GM19452 (cell line): ENCODE data around the gene ATF7.

Experiments used
- ATAC-seq: cut with Tn5 transposase; IDR thresholded peaks from one replicate; pipeline ENCODE4 v1.9.1; 2021; ENCODE audit not compliant: unreplicated experiment

ATF7 gene

DNA sequence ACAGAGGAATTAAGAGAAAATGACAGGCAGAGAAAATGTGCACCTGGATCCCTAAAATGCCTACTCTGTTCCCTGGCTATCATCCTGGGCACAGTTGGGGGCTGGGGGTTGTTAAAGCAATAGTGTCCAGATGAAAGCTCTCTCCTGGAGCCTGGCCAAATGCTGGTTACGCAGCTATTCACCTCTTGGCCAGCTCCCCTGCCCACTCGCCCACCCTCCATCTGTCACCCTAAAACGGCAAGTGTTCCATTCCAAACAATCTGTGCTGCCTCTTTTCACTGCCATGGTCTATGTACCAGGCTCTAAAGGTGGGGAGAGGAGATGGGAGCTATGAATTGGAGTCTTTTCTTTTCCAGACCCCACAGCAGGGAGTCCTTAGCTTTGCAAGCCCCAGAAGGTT lies 94.2 kb downstream of the ATF7 start:
- no peak for ATAC-seq

DNA sequence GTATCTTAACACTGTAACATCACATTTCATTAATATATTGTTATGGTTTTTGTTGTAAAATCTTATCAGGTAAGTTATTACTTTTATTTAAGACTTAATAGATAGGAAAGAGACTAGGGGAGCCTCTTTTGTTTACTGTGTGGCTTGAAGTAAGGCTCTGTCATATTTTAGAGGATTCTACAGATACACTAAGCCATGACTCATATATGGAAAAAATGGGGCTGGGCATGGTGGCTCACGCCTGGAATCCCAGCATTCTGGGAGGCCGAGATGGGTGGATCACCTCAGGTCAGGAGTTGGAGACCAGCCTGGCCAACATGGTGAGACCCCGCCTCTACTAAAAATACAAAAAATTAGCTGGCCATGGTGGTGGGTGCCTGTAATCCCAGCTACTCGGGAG lies 95.3 kb downstream of the ATF7 start:
- no peak for ATAC-seq

DNA sequence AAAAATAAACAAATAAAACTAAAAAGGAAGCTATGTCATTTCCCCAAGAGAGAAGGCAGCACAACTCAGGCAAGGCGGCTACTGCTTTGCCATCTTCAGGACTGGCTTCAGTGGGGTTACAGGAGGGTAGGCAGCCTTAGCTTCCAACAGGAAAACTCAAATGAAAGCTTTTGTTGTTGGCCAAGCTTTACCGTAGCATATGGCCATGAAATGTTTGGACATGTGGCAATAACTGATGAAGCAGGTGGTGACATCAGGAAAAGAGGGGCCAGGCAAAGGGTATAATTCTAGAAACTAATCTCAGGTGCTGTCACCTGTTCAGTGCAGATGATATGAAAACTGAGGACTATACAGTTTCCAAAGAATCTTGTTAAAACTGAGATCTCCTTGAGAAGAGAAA lies 96.1 kb downstream of the ATF7 start:
- ATAC-seq, result no peak

DNA sequence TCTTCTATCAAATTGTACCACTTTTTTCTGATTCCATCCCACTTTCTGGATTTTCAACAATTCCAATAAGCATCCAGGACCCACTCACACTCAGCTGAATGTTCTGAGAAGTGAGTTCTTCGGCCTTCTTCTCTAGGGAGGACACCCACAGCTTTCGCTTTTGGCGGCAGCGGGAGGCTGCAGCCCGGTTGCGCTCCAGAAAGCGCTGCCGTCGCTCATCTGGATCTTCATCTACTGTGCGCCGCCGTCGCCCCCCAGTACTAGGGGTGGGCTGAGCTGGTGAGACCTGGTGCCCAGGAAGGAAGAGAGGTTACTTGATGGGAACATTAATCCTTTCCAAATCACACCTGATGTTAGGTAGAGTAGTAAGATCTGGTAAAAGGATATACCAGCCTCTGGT lies 101.7 kb downstream of the ATF7 start:
- no peak for ATAC-seq

DNA sequence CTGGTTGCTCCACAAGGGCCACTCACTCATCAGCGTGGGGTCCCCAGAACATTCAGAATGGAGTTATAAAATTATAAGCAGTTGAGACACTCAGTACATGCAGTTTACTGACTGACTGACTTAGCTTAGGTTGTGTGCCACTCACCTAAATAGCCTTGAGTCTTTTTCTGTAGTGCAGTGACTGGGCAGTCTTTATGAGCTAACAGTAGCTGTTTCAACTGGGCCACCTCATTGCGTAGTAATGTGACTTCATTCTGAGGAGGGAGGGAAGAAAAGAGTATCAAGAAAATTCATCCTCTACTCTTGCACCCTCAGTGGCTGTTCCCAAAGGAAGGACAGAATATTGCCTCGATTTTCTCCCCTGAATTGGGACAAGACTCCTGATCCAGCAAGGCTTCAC lies 103.1 kb downstream of the ATF7 start:
- ATAC-seq, result no peak

DNA sequence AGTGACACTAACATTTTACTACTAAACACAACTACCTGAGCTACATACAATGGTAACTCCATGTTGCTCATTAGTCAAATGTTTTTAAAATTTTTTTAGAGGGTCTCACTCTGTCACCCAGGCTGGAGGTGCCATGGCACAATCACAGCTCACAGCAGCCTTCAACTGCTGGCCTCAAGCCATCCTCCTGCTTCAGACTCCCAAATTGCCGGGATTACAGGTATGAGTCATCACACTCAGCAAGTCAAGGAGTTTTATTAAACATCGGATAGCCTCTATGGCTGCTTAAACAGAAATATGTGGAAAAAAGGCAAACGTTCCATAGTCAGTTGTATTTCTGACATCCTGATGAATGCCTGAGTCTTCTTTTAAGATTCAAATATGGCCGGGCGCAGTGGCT lies 107.8 kb downstream of the ATF7 start:
- no peak for ATAC-seq

DNA sequence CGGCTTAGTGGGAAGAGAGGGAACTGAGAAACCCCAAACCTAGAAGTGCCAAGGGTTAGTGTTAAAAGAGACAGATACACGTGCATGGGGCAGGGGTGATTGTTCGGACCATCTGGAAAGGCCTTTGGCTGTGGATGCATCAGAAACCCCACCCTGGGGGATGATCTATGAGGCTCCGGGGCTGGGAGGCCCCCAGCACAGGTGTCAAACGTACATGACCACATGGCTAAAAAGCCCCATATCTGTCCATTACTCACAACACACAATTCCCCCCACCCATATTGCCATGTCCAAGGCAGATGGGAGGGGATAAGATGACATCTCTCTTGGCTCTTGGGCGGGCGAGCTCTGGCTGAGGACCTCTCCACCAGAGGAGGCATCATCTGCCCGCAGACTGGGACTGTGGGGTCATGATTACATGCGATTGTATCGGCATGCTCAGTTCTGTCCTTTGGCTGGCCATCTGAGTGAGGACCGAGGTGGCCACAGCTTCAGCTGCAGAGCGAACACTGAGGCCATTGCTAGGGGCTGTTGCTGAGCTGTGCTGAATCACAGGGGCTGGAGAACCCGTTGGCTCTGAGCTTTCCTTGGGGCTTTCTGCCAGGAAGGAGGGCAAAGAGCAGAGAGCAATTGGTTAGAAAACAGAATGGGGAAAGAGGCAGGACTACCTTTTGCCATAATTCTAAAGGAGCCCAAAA lies 109.3 kb downstream of the ATF7 start:
- no peak for ATAC-seq

DNA sequence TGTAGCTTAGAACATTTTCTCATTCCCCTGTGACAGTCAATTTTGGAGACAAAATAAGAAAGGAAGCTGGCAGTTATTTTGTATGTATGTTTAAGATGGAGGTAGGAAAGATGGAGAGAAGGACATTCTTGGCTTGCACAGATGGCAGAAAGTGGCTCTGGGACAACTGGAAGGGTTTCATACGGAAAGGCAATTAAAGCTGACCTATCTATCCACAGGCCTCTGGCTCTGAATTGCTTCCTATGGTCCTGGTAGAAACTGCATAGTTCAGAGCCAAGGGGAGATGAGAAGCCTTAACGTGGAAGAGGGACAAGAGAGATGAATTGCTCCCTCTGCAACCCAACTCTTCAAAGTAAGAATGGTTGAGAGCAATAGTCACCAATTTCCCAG lies 110.9 kb downstream of the ATF7 start:
- ATAC-seq, result no peak

DNA sequence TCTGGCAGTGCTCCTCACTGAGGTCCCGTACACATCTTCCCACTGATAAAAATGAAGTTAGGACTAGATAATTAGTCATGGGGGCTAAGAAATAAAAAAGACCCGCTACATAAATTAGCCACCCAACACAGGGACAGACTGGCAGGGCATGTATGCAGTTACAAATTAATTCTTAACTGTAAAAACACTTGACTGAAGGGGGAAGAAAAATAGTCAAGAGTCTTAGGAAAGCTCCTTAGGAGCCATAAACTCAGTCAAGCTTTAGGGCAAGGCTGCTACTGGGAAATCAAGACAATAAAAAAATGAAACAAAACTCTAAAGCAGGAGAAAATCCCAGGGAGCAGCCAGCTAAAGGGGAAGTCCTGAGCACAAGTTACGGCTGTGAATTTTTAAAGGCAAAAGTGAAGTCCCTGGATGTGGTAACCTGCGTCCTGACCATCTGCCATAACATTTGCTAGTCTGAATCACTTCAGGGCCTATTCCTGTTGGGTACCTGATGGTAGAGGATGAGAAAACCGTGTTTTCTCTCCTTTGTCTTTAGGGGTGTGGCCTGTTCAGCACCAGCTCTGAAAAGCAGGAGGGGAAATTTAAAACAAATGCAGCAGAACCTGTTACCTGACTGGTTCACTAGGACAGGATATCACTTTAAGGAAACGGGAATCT lies 111.4 kb downstream of the ATF7 start:
- ATAC-seq, result no peak

DNA sequence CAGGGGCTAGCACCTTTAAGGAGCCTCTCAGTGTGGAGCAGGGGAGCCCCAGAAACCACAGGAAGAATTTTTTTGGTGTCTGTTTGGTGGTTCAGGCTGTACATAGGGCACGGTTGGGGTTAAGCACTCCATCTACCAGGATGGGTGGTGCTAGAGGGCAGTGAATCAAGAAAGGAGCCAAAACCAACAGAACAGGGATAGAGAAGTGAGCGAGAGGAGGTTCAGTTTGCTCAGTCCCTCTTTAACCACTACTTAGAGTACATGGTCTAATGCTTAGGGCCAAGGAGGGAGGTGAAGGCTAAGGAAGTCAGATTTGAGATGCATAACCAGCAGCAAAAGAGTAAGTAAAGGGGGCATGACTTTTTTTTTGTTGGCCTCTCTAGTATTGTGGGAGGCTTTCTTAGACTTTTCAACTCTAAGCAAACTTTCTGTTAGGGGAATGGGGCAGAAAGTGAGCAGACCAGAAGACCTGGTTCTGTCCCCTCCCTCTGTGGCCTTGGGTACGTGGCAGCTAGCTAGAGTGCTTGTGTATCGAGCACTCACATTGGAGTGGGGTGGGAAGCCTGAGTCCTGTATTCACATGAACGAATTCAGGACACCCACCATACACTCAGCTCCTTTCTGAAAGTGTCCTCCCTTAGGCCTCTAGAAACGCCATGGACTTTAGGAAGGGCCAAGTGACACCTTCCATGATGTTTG lies 112.3 kb downstream of the ATF7 start:
- no peak for ATAC-seq

DNA sequence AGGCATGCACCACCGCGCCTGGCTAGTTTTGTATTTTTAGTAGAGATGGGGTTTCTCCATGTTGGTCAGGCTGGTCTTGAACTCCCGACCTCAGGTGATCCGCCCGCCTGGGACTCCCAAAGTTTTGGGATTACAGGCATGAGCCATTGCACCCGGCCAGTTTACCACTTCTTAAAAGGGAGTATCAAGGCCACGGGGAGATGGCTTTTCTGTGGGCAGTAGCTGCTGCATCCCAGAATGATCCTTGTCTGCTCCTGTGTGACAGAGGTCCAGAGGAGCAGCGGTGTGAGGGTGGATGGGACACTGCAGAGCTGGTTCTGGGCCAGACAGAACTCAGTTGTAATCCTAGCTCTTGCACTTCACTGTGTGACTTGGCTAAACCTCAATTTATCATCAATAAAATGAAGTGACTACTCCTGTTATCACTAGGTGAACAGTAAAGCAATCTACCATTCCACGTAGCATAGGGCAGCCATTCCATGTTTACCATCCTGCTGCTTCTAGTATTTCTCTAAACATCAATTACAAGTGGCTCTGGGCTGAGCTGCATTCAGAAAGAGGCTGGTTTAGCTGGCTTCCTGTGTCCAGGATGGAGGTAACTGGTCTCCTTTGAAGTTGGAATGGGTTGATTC lies 115.9 kb downstream of the ATF7 start:
- ATAC-seq, result no peak

DNA sequence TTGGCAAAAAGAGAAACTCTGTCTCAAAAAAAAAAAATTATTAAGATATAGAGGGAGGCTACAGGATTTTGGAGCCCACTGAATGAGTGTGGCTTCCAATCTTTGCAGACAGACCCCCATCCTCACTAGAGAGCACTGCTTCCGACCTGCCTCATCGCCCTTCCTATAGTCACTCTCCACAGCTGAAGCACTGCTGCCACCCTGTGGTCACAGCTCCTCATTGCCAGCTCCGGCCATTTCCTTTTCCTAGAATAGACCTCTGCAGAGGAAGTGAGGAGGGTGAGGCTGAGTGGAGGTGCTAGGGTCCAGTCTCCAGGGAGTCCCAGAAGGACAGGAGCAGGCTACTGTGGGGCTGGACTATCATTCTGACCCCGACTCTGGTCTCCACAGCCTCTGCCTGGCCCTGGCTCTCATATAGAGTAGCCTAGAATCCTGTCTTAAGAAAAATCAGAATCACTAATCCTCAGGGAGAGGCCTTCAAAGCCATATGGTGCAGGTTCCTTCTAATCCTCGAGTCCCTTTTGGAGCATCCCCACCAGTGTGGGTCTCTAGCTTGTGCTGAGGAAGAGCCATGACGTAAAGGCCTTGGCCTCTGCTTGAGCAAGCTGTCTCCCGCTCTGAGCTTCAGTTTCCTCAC lies 117.5 kb downstream of the ATF7 start:
- peak; percentile 87 for ATAC-seq

DNA sequence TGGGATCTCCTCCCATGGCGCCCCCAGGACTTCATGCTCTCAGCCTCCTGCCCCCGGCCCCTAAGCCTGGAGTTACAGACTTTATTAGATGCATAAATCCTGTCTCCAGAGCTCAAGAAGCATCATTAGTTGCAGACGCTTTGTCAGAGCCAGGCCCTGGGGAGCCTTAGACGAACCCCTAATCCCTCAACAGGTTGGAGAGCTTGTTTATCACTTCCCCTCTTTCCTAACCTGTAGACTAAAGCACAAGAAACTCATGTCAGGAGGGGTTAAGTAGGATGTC lies 118.6 kb downstream of the ATF7 start:
- ATAC-seq, result no peak

DNA sequence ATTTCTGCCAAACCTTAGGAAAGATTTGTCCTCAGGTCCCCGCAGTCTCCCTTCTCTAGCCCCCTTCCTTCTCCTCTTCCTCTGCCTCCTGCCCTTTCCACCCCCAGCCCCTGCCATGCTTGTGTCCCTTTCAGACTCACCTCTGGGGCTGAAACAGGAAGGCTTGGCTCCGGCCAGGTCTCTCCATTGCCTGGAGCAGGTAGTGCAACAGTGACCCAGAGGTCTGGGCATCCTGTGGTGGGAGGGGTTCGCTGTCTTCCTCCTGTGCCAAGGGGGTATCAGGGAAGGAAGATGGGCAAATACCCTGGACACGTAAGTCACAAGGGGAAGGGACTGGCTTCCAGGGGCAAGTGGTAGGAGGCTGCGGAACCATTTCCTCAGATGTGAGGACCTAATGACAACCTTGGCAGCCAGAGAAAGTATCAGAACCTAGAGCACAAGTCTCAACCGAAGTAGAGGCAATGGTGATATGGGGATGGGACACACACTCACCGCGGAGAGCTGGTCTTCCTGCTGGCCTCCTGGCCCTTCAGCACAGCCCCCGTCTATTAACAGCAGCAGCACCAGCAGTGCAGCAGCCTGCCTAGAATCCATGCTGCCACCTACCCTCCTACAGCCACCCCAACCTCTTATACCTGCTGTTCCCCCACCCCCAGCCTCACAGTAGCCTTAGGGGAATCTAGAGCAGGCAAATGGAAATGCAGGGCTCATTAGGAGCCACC lies 119.1 kb downstream of the ATF7 start, which contains the start of gene NPFF:
Gene NPFF, minus strand, starts transcription at position 604 of the 722 bp plus-strand sequence. Its CDS starts 10 bp downstream, at position 594.
- ATAC-seq, result no peak

DNA sequence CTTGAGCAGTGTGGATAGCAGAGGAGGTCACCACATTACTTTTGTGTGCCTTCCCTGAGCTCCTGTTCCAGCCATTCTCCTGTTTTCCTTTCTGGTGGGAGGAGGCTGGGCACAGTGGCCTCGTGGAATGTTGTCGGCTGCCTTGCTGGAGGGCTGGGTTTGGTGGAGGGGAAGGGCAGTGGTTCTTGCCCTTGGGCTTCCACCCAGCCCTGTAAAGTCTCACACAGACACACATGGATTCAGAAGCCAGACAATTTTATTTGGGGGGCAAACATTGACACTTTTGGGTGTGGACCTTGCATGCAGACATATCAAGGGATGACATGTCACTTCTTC lies 119.8 kb downstream of the ATF7 start:
- no peak for ATAC-seq

DNA sequence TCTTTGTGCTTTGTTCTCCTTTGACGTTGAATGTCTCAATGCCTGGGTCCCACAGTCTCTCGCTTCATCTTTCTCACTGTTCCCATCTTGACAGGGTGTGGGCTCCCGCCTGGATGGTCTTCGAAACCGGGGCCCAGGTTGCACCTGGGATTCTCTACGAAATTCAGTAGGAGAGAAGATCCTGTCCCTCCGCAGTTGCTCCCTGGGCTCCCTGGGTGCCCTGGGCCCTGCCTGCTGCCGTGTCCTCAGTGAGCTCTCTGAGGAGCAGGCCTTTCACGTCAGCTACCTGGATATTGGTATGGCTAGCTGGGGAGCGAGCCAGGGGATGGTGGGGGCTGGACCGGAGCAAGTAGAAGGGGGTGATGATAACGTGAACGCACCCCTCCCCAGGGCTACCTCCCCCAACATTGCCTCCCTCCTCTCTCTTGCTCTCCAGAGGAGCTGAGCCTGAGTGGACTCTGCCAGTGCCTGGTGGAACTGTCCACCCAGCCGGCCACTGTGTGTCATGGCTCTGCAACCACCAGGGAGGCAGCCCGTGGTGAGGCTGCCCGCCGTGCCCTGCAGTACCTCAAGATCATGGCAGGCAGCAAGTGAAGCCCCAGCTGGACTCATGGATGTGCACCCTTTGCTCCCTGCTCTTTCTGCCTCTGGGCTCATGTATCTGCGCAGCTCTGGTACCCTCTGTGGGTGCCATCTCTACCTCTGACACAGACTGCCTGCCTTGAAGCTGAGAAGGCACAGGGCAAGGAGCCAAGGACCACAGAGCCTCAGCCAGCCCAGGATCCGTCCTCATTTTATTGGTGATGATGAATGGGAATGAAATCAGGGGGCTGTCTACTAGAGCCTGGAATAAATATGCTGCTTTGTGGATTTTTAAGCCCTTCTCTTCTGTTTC lies 120.4 kb downstream of the ATF7 start:
- no peak for ATAC-seq

DNA sequence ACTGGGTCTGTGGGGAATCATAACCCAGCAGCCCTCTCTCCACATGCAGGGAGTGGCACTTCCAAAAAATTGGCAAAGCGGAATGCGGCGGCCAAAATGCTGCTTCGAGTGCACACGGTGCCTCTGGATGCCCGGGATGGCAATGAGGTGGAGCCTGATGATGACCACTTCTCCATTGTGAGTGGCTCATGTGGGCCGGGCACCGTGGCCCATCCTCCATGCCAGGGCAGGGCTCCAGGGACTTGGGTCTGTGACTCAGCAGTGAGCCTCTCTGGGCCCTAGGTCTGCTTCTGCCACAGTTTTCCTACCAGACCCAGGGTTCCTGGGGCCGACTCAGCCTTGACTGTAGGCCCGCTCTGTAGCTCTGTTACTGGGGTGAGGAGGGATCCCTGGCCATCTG lies 121.1 kb downstream of the ATF7 start:
- ATAC-seq, result no peak

DNA sequence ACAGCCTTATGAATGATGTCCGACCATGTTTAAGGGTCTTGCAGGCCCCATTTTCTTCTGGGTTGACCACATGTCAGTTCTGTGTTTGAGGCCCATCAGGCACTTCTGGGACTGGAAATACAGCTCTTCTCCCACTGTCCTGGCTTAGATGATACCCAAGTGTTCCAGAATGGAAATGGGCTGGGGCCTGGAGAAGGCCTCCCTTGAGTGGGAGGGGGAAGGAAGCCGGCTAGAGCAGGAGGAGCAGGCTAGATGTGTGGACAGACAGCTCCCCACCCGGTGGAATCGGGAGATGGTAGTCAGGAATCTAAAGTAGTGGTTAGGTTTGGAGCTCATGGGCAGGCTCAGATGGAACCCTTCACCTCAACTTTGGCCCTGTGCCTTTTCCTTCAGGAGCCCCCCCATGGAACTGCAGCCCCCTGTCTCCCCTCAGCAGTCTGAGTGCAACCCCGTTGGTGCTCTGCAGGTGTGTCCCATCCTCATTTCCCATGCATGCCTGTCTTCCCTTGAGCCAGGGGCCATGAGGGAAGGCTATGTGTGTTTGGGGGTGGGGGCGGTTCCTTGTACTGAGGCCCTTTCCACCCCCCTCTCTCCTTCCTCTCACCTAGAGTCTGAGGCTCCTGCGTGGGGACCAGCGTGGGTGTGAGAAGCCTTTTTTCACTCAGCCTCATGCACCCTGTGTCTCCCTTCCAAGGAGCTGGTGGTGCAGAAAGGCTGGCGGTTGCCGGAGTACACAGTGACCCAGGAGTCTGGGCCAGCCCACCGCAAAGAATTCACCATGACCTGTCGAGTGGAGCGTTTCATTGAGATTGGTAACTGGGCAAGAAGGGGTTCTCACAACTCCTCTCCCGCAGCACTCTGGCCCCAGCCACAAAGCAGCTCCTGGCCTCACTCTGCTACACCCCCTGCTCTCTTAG lies 121.9 kb downstream of the ATF7 start:
- ATAC-seq, result no peak
